Stimulated activated CD4-positive, alpha-beta T cell treated with anti-CD3 and anti-CD28 coated beads, Interleukin-1b, Interleukin-23, amount 100 ng/mL, for 4 hours (primary cell): ENCODE measurements around the gene FERMT3.
"Not testable (repeated sequence)": the region's sequence is repeated elsewhere in the genome, so short reads cannot be mapped to it uniquely, and the experiment has no call there.

Experiments used
- DNase-seq, 2 donors: peaks; one replicate each; pipeline ENCODE4 v3.0.0-alpha.2; 2020; ENCODE audit warnings: low read depth in 2 of 2

Gene FERMT3

DNA sequence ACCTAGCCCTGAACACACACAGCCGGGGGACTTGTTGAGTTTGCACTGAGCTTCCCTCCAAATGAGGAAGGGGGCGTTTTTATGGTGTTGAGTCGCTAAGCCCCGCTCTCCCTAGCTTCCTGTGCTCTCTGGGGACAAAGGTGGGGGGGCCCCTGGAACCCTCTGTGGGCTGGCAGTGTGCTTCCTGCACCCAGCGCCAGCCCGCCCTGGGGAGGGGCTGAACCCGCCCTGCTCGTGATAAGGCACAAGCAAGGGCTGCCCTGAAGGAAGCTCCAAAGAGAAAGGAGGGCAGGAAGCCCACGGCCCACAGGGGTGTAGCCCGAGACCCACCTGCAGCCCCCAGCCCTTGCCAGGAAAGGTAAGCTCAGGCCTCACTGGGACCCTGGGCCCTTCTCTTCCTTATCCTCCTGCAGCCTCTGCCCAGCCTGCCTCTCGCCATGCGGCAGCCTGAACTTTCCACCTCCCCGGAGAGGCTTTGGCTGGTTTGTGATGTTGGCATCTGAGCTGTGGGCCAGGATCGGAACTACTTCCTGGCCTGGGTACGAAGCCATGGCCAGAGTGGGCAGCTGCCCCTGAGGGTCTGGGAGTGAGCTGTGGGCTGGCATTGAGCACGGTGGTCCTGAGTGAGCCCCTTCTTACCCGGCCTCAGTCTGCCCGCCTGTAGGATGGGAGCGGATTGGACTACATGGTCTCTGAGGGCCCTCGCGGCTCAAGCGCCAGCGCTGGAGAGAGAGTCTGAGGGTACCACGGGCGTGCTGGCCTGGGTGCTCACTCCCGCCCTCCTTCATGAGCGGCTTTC, at the start of gene FERMT3:
Gene FERMT3 (plus strand): TSS at position 265 of the 799 bp plus-strand sequence. CDS start 644 bp downstream, outside the sequence.
- peak; percentile 63 to 75 for DNase-seq

DNA sequence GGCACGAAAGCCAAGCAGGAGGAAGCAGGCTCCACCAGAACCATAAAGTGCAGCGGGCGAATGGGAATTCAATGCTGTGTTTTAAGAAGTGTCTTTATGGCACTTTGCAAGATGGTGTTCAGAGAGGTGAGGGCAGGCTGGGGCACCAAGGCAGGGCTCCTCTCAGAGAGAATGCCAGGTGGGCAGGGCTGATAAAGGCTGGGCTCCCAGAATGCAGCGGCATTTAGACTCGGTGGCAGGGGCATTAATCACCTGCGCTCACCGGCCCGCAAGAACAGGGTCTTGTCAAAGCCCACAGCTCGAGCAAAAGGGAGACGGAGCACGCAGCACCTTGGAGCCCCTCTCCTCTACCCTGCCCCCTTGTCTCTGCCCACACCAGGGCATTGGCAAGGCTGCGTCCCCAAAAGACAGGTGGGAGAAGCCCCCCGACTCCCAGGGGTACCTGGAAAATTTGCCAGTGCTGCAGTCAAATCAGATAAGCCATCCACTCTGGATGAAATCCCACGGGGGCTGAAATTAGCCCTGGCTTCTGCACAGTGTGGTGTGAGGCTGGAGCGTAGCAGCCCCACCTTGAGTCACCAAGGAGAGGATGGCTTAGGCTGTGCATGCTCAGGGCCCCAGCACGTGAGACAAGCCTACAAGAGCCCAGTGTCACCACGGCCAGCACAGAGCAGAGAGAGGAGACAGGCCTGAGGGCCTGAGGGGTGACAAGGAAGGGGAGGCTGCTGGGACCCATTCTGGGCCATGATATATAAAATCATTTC, 48.7 kb upstream of the FERMT3 start:
- no peak for DNase-seq

DNA sequence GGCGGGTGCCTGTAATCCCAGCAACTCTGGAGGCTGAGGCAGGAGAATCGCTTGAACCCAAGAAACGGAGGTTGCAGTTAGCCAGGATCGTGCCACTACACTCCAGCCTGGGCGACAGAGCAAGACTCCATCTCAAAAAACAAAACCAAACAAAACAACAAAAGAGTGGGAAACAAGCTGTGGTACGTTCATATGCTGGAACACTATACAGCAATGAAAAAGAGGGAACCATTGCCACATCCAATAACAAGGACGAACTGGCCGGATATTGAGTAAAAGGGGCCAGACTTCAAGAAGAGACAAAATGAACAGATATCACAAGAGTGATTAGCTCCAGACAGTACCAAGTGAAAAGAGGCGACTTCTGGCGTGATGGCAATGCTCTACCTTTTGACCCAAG, 45.5 kb upstream of the FERMT3 start:
- DNase-seq, result no peak

DNA sequence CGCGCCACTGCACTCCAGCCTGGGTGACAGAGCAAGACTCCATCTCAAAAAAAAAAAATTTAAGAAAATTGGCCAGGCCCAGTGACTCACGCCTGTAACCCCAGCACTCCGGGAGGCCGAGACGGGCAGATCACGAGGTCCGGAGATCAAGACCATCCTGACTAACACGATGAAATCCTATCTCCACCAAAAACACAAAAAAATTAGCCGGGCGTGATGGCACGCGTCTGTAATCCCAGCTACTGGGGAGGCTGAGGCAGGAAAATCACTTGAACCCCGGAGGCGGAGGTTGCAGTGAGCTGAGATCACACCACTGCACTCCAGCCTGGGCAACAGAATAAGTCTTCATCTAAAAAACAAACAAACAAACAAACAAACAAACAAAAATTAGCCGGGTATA, 43.8 kb upstream of the FERMT3 start:
- DNase-seq, result not testable (repeated sequence)

DNA sequence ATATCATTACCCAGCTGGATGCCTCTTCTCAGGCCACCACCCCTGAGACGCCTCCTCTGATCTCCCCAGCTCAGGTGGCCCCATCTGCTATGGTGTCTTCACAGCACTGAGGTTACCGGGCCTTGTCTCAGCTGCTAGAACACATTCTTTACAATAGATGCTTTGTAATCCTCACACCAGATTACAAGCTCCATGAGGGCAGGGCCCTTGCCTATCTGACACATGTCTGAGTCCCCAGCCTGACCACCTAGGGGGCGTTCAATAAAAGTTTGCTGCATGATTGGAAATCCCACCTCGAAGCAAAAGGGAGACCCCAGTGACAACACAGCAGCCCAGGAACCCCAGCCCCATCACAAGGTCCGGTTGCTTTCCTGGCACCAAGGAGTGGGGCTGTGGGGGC, 42.6 kb upstream of the FERMT3 start:
- no peak for DNase-seq

DNA sequence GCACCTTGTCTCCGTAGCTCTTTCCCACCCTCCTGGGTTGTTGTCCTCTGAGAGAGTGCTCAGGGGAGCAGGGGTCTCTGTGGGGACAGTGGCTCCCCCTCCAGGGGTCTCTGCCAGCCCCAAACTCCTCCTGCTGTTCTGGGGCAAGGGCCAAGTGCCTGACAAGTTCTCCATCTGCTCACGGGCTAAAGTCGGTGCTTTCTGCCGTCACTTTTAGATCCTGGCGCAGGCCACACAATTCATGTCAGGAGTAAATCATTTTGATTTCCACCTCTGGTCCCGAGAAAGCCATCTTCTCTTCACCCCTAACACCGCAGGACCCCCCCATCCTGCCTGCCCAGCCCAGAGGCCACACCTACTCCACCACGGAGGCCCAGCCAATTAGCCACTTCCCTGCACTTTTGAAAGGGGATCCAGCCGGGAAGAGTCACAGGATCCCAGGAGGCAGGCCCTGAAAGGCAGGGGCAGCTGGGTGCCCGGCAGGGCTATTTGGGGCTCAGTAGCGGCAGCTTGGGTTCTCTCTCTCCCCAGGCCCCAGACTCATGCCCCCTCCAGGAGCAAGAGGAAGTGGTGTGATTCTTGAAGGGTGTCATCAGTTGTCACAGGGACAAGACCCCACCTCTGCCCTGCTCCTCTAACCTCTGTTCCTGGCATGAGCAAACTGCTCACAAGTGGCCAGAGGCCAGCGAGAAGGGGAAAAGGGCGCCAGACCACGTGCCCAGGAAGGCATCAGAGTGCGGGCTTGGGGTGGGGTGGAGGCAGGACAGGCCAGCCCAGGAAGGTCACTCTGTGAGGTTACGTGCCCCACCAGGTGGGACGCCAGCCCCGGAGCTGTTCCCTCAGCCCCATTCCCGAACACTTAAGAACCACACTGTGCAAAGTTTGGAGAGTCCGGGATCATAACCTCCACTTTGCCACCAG, 41.9 kb upstream of the FERMT3 start:
- no peak for DNase-seq

DNA sequence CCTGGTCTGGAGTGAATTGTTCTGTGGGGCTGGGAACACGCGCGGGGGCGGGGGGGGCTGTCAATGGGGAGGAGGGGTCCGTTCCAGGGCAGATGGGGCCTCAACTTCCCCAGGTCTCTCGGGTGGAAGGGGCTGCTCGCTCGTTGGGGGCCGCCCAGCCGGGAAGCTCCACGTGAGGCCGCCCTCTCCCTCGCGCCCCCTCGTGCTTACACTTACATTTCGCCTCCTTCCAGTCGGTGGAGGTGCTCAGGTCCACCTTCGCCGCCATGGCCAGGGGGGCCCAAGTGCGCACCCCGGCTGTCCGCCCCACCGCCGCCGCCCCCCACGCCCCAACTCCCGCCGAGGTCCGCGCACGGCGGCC, 41.1 kb upstream of the FERMT3 start:
- DNase-seq, result peak in 1 of 2 donors; percentile 28

DNA sequence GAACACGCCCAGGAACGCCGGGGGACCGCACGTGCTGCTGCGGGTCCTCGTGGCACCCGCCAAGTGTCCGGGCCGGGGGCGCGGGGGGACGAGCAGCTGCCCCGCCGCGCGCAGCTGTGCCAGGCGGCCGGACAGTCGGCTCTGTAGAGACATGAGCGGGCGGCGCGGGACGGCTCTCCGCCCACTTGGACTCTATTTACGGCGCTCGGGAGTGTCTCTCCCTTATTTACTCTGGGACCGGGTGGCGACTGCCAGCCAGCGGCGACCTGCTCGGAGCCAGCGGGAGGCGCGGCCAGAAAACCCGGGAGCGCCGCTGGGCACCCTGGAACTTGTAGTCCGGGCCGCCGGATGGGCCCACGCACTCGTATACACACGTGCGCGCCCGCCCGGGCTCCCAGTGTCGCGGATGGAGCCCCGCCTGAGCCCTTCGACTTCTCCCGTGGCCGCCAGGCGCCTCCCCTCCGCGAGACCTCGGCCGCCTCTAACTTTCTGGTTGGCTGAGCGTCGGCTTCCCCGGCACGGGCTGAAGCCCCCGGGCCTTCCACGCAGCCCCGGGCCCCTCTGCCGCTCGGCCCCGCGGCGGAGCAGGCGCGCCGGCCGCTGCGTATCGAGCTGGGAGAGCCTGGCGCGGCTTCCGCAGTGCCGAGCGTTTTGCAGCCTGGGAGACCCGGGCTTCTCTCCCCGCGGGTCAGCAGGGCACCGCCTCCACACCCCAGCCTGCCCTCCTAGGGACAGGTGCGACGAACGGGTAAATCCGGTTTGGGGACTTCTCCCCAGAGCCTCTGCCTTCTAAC, 40.5 kb upstream of the FERMT3 start, which contains the start of gene MACROD1:
Gene MACROD1 (minus strand): TSS at position 272 of the 794 bp plus-strand sequence. CDS start 119 bp downstream, at position 153.
- peak; percentile 76 to 81 for DNase-seq

DNA sequence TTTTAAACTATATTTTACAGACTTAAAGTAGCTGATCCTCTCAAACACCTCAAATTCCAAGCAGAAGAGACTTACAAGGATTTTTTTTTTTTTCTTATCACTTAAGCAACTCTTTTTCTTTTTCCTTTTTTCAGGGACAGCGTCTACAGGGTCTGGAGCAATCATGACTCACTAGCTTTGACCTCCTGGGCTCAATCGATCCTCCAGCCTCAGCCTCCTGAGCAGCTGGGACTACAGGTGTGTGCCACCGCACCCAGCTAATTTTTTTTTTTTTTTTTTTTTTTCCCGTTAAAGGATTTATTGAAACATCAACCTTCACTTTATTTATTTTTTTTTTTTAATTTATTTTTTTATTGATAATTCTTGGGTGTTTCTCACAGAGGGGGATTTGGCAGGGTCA, 36.1 kb upstream of the FERMT3 start:
- no peak for DNase-seq

DNA sequence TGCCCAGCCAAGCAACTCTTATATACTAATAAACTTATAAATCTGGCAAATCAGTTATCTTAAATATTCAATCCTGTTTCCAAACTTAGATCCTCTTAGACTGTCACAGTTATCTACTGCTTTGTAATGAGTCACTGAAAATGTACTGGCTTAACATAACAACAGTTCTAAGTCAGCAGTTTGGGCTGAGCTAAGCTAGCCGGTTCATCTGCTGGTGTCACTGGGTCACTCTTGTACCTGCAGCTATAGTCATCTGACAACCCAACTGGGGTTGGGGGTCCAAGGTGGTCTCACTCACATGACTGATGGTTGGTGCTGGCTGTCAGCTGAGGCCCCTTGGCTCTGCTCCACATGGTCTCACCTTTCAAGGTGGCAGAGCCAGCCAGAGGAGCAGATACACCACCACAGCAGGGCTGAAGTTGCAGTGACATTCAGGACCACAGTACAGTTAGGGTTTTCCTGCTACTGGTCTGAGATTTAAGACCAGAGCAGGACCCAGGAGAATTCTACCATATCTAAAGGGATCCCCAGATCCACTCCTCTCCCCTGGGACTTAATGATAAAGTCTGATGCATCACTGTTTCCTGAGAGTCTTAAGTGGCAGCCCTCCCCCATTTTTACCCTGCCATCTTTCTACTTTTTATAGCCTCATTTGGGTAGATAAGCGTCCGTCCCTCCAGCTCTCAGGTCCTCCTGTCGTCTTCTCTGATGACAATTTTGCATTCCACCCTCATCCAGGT, 32.7 kb upstream of the FERMT3 start:
- no peak for DNase-seq

DNA sequence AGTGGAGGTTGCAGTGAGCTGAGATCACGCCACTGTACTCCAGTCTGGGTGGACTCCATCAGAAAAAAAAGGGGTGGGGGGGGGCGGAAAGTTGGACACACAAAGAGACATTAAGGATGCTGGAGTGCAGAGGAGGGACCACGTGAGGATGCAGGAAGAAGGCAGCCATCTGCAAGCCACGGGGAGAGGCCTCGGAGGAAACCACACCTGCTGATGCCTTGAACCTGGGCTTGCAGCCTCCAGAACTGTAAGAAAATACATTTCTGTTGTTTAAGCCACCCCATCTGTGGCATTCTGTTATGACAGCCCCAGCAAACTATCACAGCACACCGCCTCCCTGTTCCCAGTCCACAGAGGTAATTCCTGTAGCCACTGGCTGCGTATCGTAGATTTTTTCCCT, 29.8 kb upstream of the FERMT3 start:
- DNase-seq, result no peak

DNA sequence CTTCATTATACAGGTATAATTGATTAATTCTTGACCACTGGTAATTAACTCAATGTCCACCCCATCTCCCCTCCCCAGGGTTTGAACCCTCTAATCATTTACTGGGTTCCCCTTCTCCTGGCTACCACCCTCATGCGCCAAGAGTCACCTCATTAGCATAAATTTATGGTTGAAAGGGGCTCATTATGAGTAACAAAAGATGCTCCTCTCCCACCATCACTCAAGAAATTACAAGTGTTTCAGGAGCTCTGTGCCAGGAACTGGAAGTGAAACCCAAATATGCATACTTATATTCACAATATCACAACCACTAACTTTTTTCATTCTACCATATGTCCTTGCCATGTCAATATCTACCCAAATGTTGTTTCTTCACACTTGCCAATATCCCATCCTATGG, 28.3 kb upstream of the FERMT3 start:
- no peak for DNase-seq

DNA sequence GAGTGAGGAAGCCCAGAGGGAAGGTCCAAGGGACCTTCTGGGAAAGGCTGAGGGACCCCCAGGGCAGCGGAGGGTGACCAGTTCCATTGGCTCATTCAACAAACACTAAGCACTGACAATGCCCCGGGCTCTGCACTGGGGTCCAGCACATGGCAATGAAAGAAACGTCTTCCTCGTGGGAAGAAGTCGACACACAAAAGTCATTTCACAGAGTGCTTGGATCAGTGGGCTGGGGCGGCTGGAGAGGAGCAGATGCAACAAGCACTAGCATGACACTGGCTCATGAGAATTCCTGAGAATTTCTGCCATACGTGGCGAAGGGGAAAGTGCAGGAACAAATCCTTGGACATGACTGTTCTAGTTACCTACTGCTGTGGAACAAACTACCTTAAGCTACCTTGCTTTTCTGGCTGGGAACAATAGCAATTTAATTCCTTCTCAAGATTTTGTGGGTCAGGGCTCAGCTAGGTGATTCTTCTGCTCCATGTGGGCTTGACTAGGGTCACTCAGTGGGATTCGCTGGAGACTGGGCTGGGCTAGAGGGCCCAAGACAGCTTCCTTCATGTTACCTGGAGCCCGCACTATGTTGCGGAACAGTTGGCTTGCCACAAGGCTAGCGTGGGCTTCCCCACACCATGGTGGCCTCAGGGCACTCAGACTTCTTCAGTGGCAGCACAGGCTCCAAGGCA, 27.4 kb upstream of the FERMT3 start:
- DNase-seq, result no peak

DNA sequence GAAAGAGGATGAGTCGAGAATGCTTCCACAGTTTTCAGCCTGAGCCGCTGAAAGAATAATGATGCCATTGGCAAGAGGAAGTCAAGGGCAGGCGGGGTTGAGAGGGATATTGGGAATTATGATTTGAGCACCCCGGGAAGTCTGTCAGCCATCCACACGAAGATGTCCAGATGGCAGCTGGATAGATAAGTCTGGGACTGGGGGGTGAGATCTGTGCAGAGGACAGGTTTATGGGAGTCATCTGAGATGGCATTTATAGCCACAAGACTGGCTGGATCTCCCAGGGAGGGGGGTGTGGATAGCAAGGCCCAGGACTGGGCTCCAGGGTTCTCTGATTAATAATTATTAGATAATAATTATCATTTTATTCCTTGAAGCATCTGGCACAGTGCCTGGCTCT, 25.6 kb upstream of the FERMT3 start:
- no peak for DNase-seq

DNA sequence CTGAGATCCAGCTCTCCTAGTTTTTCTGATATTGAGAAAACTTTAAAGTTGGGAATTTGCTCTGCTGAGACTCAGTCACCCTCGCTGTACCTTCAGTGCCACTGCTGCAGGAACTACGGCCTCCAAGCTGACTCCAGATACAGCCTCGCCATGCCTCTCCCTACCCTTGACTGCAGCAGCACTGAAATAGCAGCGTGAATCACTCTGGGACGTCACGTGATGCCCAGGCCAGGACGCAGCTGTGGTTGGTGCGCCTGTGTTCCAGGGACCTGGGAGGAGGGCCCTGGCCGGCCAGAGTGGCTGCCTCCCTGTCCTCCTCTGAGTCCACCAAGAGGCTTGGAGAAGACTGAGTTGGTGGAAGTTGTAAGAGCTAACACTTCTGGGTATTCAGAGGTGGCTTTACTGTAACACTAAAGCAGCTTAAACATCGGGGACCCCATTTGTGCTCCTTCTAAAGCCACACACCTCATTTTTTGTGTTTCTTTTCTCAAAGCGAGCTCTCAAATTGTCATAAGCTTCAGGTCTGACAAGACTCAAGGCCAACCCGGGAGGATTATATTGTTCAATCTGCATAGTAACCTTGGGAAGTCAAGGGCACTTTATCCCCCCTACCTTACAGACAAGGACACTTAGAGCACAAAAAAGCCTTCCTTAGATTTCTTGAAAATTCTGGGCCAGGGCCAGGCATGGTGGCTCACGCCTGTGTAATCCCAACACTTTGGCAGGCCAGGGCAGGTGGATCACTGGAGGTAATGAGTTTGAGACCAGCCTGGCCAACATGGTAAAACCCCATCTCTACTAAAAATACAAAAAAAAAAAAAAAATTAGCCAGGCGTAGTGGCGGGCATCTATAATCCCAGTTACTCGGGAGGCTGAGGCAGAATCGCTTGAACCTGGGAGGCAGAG, 24.8 kb upstream of the FERMT3 start:
- DNase-seq, result no peak

DNA sequence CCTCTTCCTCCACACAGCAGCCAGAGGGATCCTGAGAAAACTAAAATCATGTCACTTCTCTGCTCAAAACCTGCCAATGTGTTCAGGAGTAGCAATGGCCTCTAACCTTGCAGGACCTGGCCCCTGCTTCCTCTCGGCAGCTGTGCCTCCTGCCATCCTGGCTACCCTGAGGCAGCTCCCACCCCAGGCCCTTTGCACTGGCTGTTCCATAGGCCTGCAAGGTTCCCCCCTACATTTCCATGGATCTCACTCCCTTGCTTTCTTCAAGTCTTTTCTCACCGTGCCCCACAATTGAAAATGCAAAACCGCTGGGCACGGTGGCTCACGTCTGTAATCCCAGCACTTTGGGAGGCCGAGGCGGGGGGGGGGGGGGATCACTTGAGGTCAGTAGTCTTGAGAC, 22.6 kb upstream of the FERMT3 start:
- DNase-seq, result no peak

DNA sequence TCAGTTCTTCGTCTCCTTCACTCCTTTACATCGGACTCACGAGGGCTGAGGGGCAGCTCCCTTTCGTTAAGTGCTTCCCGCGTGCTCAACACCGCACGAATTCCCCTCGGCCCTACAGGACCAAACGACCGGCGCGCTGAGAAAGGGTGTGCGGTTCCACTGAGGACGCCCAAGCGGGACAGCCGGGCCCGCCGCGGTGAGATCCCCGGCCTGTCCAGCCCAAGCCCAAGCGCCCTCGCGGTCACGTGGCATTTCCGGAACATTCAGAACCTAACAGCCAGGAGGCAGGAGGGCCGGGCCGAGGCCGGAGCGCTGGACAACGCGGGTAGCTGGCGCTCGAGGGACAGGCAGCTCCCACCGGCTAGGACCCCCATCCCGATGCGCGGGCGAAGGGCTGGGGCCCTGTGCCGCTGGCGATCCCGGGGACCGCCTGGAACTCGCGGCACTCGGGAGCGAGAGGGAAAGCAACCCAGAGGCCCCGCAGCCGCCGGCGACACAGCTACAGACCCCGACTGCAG, 21.3 kb upstream of the FERMT3 start:
- no peak for DNase-seq

DNA sequence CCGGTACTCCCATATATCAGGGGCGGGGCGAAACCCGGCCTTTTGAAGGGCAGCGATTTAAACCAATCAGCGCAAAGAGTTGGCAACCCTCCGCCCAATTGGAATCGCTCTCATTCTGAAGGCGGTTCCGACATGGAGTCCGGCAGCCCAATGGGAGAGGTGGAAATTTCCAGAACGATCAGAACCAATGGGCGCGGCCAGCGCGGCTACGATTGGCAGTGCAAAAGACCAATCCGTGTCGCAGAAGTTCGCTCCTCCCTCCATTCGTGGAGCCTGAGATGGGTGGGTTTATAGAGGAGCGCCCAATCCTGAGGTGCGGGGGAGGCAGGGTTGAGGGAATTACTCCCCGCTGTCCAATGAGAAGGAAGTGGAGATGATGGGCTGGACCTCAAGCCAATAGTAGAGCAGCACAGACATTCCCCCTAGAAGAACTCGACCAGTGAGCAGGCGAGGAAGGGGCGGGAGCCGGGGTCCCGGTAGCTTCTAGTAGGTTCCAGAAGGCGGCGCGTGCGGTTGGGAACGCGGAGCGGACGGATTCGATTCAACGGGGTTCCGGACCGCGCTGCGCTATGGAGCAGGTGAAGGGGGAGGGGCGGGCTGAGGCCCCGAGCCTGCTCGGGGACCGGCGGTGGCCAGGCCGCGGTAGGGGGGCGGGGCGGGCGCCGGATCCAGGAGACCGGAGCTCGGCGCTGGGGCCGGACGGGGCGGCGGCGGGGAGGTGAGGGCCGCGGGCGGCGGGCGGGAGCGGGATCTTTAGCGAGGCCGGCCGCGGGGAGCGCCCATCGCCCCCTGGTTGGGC, 20.6 kb upstream of the FERMT3 start, which contains the start of gene STIP1:
Gene STIP1 (plus strand): TSS at position 479 of the 799 bp plus-strand sequence. CDS start 91 bp downstream, at position 570.
- DNase-seq, result peak; percentile 95 to 97
